GM19455 (cell line): ENCODE data around the gene GNB5.
"Not testable (repeated sequence)": the region's sequence is repeated elsewhere in the genome, so short reads cannot be mapped to it uniquely, and the experiment has no call there.

Experiments
- ATAC-seq: cut with Tn5 transposase; IDR thresholded peaks from one replicate; pipeline ENCODE4 v1.9.1; 2021; ENCODE audit not compliant: unreplicated experiment

The GNB5 gene

GRCh38 chr15:52191207-52191606 is at the start of gene GNB5:
Gene GNB5 (minus strand): TSS chr15:52191392. CDS start chr15:52184676, 6,716 bp downstream.
- no peak for ATAC-seq

GRCh38 chr15:52240166-52240565 is 49.0 kb upstream of the GNB5 start:
- ATAC-seq = no peak

GRCh38 chr15:52238989-52239525 is 47.9 kb upstream of the GNB5 start:
- not testable (repeated sequence) for ATAC-seq

DNA sequence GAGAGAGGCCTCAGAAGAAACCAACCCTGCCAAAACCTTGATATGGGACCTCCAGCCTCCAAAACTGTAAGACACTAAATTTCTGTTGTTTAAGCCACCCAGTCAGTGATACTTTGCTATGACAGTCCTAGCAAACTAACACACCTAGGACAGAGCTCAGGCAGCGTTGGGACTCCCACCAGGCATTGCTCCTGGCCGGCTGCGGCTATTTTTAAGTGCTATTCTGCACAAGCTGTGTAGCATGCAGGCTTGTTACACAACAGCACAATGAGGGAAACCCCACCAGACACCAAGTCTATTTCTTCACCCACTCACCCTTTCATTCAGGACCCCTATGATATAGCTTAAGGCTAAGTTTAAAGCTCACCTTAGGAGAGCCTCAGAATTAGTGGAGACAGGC is 47.0 kb upstream of the GNB5 start:
- no peak for ATAC-seq

DNA sequence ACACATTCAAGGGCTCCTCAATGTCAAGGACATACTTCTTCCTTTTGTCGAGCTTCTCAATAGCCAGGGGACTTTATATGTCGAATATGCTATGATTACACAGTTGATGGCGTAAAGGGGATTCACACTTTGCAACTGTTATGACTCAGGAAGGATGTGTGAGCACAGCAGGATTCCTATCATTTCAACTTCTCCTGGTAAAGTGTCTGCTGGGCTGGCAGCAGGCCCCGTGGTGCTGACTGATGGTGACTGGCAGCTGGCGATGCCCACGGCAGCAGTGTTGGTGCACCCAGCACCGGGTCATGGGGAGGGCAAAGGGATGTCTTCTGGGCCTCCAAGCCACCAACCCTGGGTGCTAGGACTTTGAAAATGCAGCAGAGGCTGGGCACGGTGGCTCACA is 44.8 kb upstream of the GNB5 start:
- no peak for ATAC-seq

- no peak for ATAC-seq
Measured at GRCh38 chr15:52234596-52235541, 43.7 kb upstream of the GNB5 start.

DNA sequence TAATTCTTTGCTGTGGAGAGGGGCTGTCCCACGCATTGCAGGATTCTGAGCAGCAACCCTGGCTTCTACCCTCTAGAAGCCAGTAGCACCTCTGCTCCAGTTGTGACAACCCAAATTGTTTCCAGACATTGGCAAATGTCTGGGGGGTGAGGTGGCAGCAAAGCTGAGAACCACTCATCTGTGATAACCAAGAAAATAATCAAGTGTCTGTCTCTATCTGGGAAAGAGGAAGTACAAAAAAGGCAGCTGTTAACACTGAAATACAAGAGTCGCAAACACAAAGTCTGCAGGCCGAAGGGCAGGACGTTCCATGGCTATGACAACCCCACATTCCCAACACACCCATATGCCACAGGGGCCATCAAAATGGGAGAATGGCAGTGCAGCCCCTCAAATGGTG is 42.2 kb upstream of the GNB5 start:
- ATAC-seq = no peak

- peak; percentile 52 for ATAC-seq
Measured at GRCh38 chr15:52232327-52232726, 41.1 kb upstream of the GNB5 start.

DNA sequence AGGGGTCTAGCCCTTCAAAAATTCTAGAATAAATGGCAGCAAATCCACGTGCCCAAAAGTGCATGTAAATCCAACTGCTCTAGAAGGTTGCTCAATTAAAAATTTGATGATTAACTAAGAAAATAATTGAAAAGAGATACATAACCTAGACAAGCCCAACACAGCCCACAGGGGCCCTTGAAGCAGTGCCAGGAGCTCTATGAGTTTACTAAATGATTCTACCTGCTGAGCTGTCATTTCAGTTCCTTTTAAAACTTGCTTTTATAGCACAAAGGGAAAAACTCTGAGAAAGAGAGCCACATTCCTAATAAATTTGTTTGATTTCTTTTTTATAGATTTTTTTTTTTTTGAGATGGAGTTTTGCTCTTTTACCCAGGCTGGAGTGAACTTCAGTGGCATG is 38.9 kb upstream of the GNB5 start:
- no peak for ATAC-seq

DNA sequence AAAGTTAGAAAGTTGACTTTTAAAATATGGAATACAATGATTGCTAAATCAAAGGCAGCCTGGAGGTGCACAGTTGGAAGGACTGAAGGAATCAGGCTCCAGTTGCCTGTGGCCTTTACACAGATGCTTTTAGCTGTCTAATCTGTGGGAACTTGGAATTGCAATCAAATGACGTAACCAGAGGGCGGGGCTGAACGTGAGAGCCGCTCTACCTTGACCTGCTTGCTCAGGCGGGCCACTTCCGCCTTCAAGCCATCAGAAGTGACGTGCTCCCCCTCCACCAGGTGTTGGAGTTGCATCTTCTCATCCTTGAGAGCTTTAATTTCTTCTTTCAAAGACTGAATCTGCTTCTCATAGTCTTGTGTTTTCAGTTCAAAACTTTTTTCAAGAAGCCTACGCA is 37.7 kb upstream of the GNB5 start:
- no peak for ATAC-seq

- peak; percentile 81 for ATAC-seq
Measured at GRCh38 chr15:52227456-52227855, 36.3 kb upstream of the GNB5 start.

DNA sequence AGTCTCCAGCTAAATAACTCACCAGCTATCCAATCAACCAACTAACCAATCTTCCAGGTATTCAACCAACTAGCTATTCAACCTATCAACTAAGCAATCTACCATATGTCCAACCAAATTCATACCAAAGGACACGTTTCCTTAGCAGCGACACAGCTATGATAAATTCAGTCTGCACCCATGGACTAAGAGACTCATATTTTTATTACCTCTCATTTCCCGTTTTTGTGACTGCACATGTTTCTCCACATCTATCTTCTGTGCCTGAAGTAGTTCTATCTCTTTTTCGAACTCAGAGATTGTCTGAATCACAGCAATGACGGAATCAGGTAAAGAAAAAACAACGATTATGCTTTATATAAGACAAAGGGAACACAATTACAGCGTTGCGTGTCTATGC is 34.0 kb upstream of the GNB5 start:
- no peak for ATAC-seq

DNA sequence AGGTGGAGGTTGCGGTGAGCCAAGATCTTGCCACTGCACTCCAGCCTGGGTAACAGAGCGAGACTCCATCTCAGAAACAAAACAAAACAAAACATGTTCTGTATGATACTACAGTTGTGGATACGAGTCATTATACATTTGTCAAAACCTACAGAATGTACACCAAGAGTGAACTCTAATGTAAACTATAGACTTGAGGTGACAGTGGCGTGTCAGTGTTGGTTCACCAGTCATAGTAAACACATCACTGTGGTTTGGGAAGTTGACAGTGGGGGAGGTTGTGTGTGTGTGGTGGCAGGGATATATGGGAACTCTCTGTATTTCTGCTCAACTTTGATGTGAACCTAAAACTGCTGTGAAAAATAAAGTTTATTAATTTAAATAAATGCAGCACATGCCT is 33.0 kb upstream of the GNB5 start:
- ATAC-seq = no peak

GRCh38 chr15:52221730-52222129 is 30.5 kb upstream of the GNB5 start:
- peak; percentile 50 for ATAC-seq

GRCh38 chr15:52220937-52221660 is 29.9 kb upstream of the GNB5 start:
- peak; percentile 17 for ATAC-seq

- no peak for ATAC-seq
Measured at GRCh38 chr15:52220251-52220650, 29.1 kb upstream of the GNB5 start.

DNA sequence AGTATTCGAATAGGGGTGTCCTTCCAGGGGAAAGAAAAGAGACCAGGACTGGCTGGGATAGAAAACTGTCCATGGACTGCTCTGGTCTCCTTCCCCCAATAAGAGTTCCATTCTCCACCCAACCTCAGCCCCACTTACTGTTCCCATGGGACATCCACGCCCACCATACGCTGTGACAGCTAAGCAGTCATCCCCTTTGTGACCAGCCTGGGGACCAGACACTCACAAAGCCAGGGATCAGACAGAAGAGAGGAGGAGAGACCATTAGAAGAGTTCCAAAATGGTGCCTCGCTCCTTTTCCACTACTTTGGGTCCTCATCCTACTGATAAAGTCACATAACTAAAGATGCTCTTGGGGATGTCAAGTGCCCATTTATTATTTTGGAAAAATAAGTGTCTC is 27.6 kb upstream of the GNB5 start:
- no peak for ATAC-seq

GRCh38 chr15:52218371-52218770 is 27.2 kb upstream of the GNB5 start:
- ATAC-seq = no peak

DNA sequence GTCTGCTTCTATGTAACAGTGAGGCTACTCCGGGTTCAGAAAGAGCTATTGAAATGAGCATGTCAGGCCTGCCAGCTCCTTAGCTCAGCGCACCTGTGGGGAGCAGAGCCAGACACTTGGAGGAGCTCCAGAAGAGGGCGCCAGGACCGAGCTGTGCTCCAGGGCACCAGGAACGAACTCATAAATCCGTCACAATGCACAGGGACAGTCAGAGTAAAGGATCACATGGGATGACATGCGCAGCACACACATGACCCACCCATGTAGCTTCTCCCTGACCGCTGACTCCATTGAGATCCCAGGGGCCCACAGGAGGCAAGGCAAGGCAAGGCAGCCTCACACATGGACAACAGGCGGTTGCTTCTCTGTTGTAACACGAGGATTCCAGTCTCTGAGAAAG is 26.0 kb upstream of the GNB5 start:
- no peak for ATAC-seq

- no peak for ATAC-seq
Measured at GRCh38 chr15:52214553-52214952, 23.4 kb upstream of the GNB5 start.

- no peak for ATAC-seq
Measured at GRCh38 chr15:52213206-52213605, 22.0 kb upstream of the GNB5 start.
